B cell (primary cell): ENCODE results near the gene TMED9. TPM values are rescaled to one million over a fixed set of nuclear protein-coding genes. Genes with fewer than 3 reads are reported as not detected.
A peak's percentile ranks its signal among the peaks of the same experiment; 100 is the strongest.

Experiments used
- ATAC-seq: fragments of 200-7000 bp; cut with Tn5 transposase; one replicate; pipeline ENCODE4 v1.10.0; 2021; ENCODE audit warnings: low read depth, mild to moderate bottlenecking, moderate number of reproducible peaks, moderate library complexity
- CTCF ChIA-PET: fragments of 350-600 bp; sonication (Branson Sonifier 250); formaldehyde crosslinking; loops from one replicate; lab custom pipeline; 2021; ENCODE audit warnings: antibody characterized with exemption, inconsistent platforms; lab: Charles Lee
- POLR2A ChIA-PET: fragments of 350-600 bp; sonication (Branson Sonifier 250); formaldehyde crosslinking; loops from one replicate; lab custom pipeline; 2021; ENCODE audit warnings: antibody characterized with exemption; lab: Charles Lee
- DNase-seq: peaks from one replicate; pipeline ENCODE4 v3.0.0; 2013
- H2AFZ ChIP-seq: 2 replicates; pipeline ENCODE4 v1.6.1; 2012; ENCODE audit warnings: mild to moderate bottlenecking, low read depth, low read length; ENCODE audit not compliant: insufficient read depth, poor library complexity, severe bottlenecking
- H3K27ac ChIP-seq, 2 donors: 1 replicate in 1 of 2; 2 replicates in 1 of 2; pipeline ENCODE4 v1.5.1; 2012 to 2013; ENCODE audit warnings: low read length in 2 of 2, mild to moderate bottlenecking in 2 of 2, moderate library complexity in 1 of 2
- H3K27me3 ChIP-seq, 4 experiments: fragments of 200-600 bp in 1 of 4; sonication (generic) in 1 of 4; replicated peaks in 1 of 4; 1 replicate in 2 of 4; 2 replicates in 2 of 4; pipeline versions ENCODE4 v1.6.1 to v1.7.0; 2013 to 2016; ENCODE audit warnings: low read length in 3 of 4, mild to moderate bottlenecking in 2 of 4, mixed read lengths in 1 of 4, moderate library complexity in 1 of 4; ENCODE audit not compliant: insufficient read depth in 4 of 4, control insufficient read depth in 3 of 4; ENCODE audit errors: control extremely low read depth in 1 of 4
- H3K36me3 ChIP-seq, 2 experiments: replicated peaks in 1 of 2; 1 replicate in 1 of 2; 2 replicates in 1 of 2; pipeline versions ENCODE4 v1.6.1 to v1.7.1; 2013; ENCODE audit warnings: low read length in 1 of 2; ENCODE audit not compliant: insufficient read depth in 2 of 2, control insufficient read depth in 1 of 2; ENCODE audit errors: control extremely low read depth in 1 of 2, extremely low read depth in 1 of 2
- H3K4me1 ChIP-seq, 2 donors: fragments of 200-600 bp in 1 of 2; sonication (generic) in 1 of 2; 1 replicate in 1 of 2; 2 replicates in 1 of 2; pipeline versions ENCODE4 v1.5.1 to v1.6.1; 2013 to 2017; ENCODE audit warnings: low read length in 2 of 2; ENCODE audit not compliant: control insufficient read depth in 2 of 2, insufficient read depth in 2 of 2
- H3K4me2 ChIP-seq: replicated peaks from 2 replicates; pipeline ENCODE3; 2012; ENCODE audit warnings: mild to moderate bottlenecking, low read depth, low read length; ENCODE audit not compliant: poor library complexity, severe bottlenecking
- H3K4me3 ChIP-seq, 5 experiments: fragments of 200-600 bp in 1 of 5; sonication (generic) in 1 of 5; 1 replicate in 3 of 5; 2 replicates in 2 of 5; pipeline versions ENCODE4 v1.5.1 to v1.7.0; 2011 to 2016; ENCODE audit warnings: low read length in 4 of 5, mild to moderate bottlenecking in 4 of 5, low read depth in 2 of 5, control low read depth in 1 of 5, moderate library complexity in 1 of 5; ENCODE audit not compliant: insufficient read depth in 1 of 5; ENCODE audit errors: control extremely low read depth in 1 of 5, extremely low read depth in 1 of 5
- H3K79me2 ChIP-seq: fragments of 200-600 bp; sonication (generic); one replicate; pipeline ENCODE4 v1.6.0; 2016; ENCODE audit warnings: low read length; ENCODE audit not compliant: control insufficient read depth, insufficient read depth
- H3K9ac ChIP-seq: fragments of 200-600 bp; sonication (generic); 2 replicates; pipeline ENCODE4 v1.6.1; 2017; ENCODE audit warnings: mild to moderate bottlenecking, low read length, moderate library complexity
- H3K9me3 ChIP-seq, 3 donors: one replicate each; pipeline versions ENCODE4 v1.6.1 to v1.7.1; 2013; ENCODE audit warnings: low read length in 2 of 3; ENCODE audit not compliant: control insufficient read depth in 2 of 3, insufficient read depth in 1 of 3; ENCODE audit errors: control extremely low read depth in 1 of 3
- H4K20me1 ChIP-seq: 2 replicates; pipeline ENCODE4 v1.6.0; 2012; ENCODE audit warnings: mild to moderate bottlenecking, low read length; ENCODE audit not compliant: insufficient read depth, control insufficient read depth, poor library complexity, severe bottlenecking
- H3K27ac Mint-ChIP-seq: one replicate; pipeline ENCODE4 v1.8.0; 2021; ENCODE audit warnings: mixed read lengths
- H3K27me3 Mint-ChIP-seq: one replicate; pipeline ENCODE4 v1.8.0; 2021; ENCODE audit warnings: mixed read lengths
- H3K4me1 Mint-ChIP-seq: one replicate; pipeline ENCODE4 v1.8.0; 2021; ENCODE audit warnings: mixed read lengths
- H3K4me3 Mint-ChIP-seq: one replicate; pipeline ENCODE4 v1.8.0; 2021; ENCODE audit warnings: mixed read lengths
- H3K9me3 Mint-ChIP-seq: one replicate; pipeline ENCODE4 v1.8.0; 2022; ENCODE audit warnings: mixed read lengths; ENCODE audit not compliant: insufficient read depth
- CTCF ChIP-seq: fragments of 200-600 bp; IDR thresholded peaks from one replicate; pipeline ENCODE4 v1.8.0; 2022; ENCODE audit warnings: antibody characterized with exemption, mild to moderate bottlenecking
- EZH2 ChIP-seq: IDR thresholded peaks from 2 replicates; pipeline ENCODE4 v1.6.1; 2012; ENCODE audit warnings: borderline replicate concordance, low read depth, mild to moderate bottlenecking, moderate library complexity, low read length; ENCODE audit not compliant: insufficient read depth, poor library complexity, severe bottlenecking
- WGBS: methylation state at CpG from one replicate; pipeline ENCODE4 v1.1.5; 2013; ENCODE audit warnings: missing lambda C conversion rate; ENCODE audit not compliant: insufficient coverage; 5-methylcytosine and 5-hydroxymethylcytosine counted together
- intact Hi-C: fragments of 100-400 bp; cut with micrococcal nuclease; formaldehyde crosslinking; loops from one replicate; pipeline ENCODE4 v1.10.0; 2022
- polyA plus RNA-seq: library from polyadenylated mRNA; depleted of rRNA; stranded (reverse); fragments of >200 nt; gene quantifications from 2 replicates; pipeline ENCODE4 v1.2.3, GENCODE V29; 2012
- total RNA-seq, 2 donors: library from RNA; stranded (reverse); fragments of 120-200 nt in 1 of 2; gene quantifications; 1 replicate in 1 of 2; 2 replicates in 1 of 2; pipeline versions ENCODE4 v1.2.3 to v1.2.4, GENCODE V29; 2013 to 2022

Gene TMED9
- total and polyA plus RNA-seq, 2 donors (not counting 1 experiment from before 2014, with no cell fraction given): 54.7 to 67.6 TPM

GRCh38 chr5:177606071-177607051, 14.4 kb downstream of the TMED9 start:
- CTCF ChIA-PET: interaction anchor here (1.1 to 2.2 kb wide), 3 partner anchors 8 to 48 kb away, joined by 3 to 10 read pairs (median 3); partner anchors contain the start of genes B4GALT7 and TMED9

More at GRCh38 chr5:177606071-177607051, 14.4 kb downstream of the TMED9 start:
- Histone ChIP-seq H3K79me2 (no peaks in the 10 kb centered on the region), H3K4me3 (no peak overlapping the region), H3K36me3 (peaks cover 0 to 10% of the 10 kb centered on the region in 2 experiments), H3K4me1 (peaks cover 5 to 10% of the 10 kb centered on the region in 2 donors), H4K20me1 (peaks cover 14% of the 10 kb centered on the region), H3K27me3 (no peaks in the 10 kb centered on the region), H3K27ac (no peak overlapping the region), H3K9me3 (no peaks in the 10 kb centered on the region), H2AFZ (no peak overlapping the region), H3K9ac (no peak overlapping the region), H3K4me2 (peak overlapping the region; percentile 20)
- DNase-seq: no peak
- no peak overlapping the region for H3K27ac Mint-ChIP-seq
- no peaks in the 10 kb centered on the region for H3K9me3 Mint-ChIP-seq
- H3K4me3 Mint-ChIP-seq: no peak overlapping the region
- intact Hi-C loops: loop anchor here (1.0 to 10.0 kb wide), 2 partner anchors 202 to 558 kb away; partner anchors contain the start of genes F12 and PFN3
- ATAC-seq: no peak
- no peaks in the 10 kb centered on the region for H3K27me3 Mint-ChIP-seq
- WGBS: 96% methylated on average over 20 of the region's 22 CpGs
- no peak for TF ChIP-seq CTCF
- TF ChIP-seq EZH2: no peak
- peaks cover 19% of the 10 kb centered on the region for H3K4me1 Mint-ChIP-seq
- POLR2A ChIA-PET: no interaction called here
